C4-2B (cell line): ENCODE measurements around the gene CCR9.
"Not testable (repeated sequence)": the region's sequence is repeated elsewhere in the genome, so short reads cannot be mapped to it uniquely, and the experiment has no call there.

Experiments used
- H3K27ac ChIP-seq: fragments of 450-650 bp; 2 replicates; pipeline ENCODE4 v1.5.1; 2017
- CTCF ChIP-seq: fragments of 450-650 bp; conservative IDR thresholded peaks from 2 replicates; pipeline ENCODE4 v1.5.1; 2017; ENCODE audit warnings: mild to moderate bottlenecking
- ZFX ChIP-seq: fragments of 450-650 bp; IDR thresholded peaks from 2 replicates; pipeline ENCODE4 v1.6.1; 2017

The CCR9 gene

GRCh38 chr3:45848392-45848791, 38.0 kb upstream of the CCR9 start:
- TF ChIP-seq ZFX, result no peak
- TF ChIP-seq CTCF, result no peak

DNA sequence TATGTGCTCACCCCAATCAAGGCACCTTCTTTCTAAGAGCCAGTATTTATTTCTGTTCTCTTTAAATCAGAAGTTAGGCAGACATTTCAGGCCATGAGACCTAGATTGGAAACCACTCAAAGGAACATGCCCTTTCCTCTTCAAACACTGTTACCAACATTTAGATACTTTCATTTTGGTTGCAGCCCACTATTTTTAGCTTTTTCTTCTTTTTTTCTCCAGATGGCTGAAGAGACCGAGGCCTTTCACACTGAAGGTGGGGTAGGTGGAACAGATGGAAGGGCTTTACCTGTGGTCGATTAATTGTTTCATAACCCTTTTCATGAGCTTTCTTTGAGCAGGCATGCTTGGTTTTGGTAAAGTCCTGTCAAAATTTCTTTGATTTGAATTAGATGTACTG, 33.5 kb upstream of the CCR9 start:
- H3K27ac ChIP-seq, result no peak overlapping the region
- TF ChIP-seq ZFX (no peak), CTCF (no peak)

More at GRCh38 chr3:45848392-45848791, 38.0 kb upstream of the CCR9 start:
- H3K27ac ChIP-seq, result no peak overlapping the region

DNA sequence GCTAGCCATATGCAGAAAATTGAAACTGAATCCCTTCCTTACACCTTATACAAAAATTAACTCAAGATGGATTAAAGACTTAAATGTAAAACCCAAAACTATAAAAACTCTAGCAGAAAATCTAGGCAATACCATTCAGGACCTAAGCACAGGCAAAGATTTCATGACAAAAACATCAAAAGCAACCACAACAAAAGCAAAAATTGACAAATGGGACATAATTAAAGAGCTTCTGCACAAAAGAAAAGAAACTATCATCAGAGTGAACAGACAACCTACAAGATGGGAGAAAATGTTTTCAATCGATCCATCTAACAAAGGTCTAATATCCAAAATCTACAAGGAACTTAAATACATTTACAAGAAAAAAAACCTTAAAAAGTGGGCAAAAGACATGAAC, 30.0 kb upstream of the CCR9 start:
- H3K27ac ChIP-seq, result not testable (repeated sequence)

DNA sequence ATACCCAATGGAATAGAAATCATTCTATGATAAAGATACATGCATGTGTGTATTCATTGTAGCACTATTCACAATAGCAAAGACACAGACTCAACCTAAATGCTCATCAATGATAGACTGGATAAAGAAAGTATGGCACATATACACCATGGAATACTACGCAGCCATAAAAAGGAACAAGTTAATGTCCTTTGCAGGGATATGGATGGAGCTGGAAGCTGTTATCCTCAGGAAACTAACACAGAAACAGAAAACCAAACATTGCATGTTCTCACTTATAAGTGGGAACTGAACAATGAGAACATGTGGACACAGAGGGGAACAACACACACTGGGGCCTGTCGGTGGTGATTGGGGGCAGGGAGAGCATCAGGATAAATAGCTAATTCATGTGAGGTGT, 29.3 kb upstream of the CCR9 start:
- not testable (repeated sequence) for H3K27ac ChIP-seq

- H3K27ac ChIP-seq, result no peak overlapping the region
- TF ChIP-seq ZFX, result no peak
- TF ChIP-seq CTCF, result no peak
Observed at GRCh38 chr3:45858809-45859543, 27.4 kb upstream of the CCR9 start.

DNA sequence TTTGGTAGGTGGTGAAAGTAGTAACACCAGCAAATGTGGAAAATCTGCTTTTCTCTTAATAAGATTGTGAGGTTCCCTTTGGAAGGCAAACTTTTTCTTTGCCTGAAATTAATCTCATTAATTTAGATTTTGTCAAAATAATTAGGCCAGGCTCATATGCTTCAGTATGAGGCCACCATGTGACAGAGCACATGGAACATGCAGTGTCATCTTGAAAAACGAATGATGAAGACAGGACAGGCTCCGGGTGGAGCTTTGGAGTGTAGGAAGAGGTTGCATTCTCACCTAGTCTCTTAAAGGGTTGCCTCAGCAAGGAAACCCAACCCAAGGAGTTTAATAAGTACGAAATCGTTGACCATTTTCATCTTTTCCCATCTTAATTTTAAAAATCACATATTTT, 25.9 kb upstream of the CCR9 start:
- TF ChIP-seq ZFX (no peak), CTCF (no peak)
- H3K27ac ChIP-seq, result no peak overlapping the region

- no peak overlapping the region for H3K27ac ChIP-seq
Observed at GRCh38 chr3:45861043-45861719, 25.2 kb upstream of the CCR9 start.

More at GRCh38 chr3:45861043-45861719, 25.2 kb upstream of the CCR9 start:
- TF ChIP-seq ZFX (no peak), CTCF (no peak)
